GM12878 (cell line): ENCODE measurements around the gene ERV3-1. TPM values are rescaled to one million over a fixed set of nuclear protein-coding genes. Genes with fewer than 3 reads are reported as not detected.

Experiments
- ASH2L ChIP-seq: fragments of 300-600, 200-600 bp; sonication (generic); IDR thresholded peaks from 2 replicates; pipeline ENCODE4 v1.6.1; 2017; ENCODE audit warnings: low read depth, mild to moderate bottlenecking, borderline replicate concordance
- BRCA1 ChIP-seq: IDR thresholded peaks from 2 replicates; pipeline ENCODE4 v1.6.1; 2011; ENCODE audit warnings: low read depth, low read length, improper control_type of control experiment
- CHD4 ChIP-seq: fragments of 200-600 bp; sonication (generic); IDR thresholded peaks from 2 replicates; pipeline ENCODE4 v1.6.1; 2016; ENCODE audit warnings: mild to moderate bottlenecking
- EGR1 ChIP-seq, 2 experiments: IDR thresholded peaks; 1 replicate in 1 of 2; 2 replicates in 1 of 2; pipeline ENCODE4 v1.6.1; 2011 to 2012; ENCODE audit warnings: low read depth in 2 of 2, low read length in 2 of 2, borderline replicate concordance in 1 of 2, mild to moderate bottlenecking in 1 of 2, moderate library complexity in 1 of 2
- EZH2 ChIP-seq: IDR thresholded peaks from 2 replicates; pipeline ENCODE4 v1.6.1; 2012; ENCODE audit warnings: low read depth, mild to moderate bottlenecking, control low read depth, inconsistent platforms, low read length, borderline replicate concordance; ENCODE audit not compliant: control insufficient read depth
- LARP7 ChIP-seq: fragments of 450-650 bp; IDR thresholded peaks from 2 replicates; pipeline ENCODE4 v1.6.1; 2017; ENCODE audit warnings: mild to moderate bottlenecking
- NRF1 ChIP-seq: conservative IDR thresholded peaks from 2 replicates; pipeline ENCODE4 v1.6.1; 2011; ENCODE audit warnings: mild to moderate bottlenecking, low read depth, low read length, improper control_type of control experiment
- PML ChIP-seq: IDR thresholded peaks from 2 replicates; pipeline ENCODE4 v1.6.1; 2012; ENCODE audit warnings: low read length, inconsistent platforms
- POLR2A ChIP-seq: IDR thresholded peaks from 2 replicates; pipeline ENCODE4 v1.6.1; 2011; ENCODE audit warnings: low read depth, mild to moderate bottlenecking, low read length
- SIX5 ChIP-seq: IDR thresholded peaks from 2 replicates; pipeline ENCODE4 v1.6.1; 2011; ENCODE audit warnings: mild to moderate bottlenecking, low read depth, low read length, moderate library complexity; ENCODE audit not compliant: severe bottlenecking
- SP1 ChIP-seq: IDR thresholded peaks from one replicate; pipeline ENCODE4 v1.6.1; 2011; ENCODE audit warnings: low read depth, low read length
- STAT3 ChIP-seq: IDR thresholded peaks from 2 replicates; pipeline ENCODE4 v1.6.1; 2011; ENCODE audit warnings: low read depth, low read length, improper control_type of control experiment
- SUPT20H ChIP-seq: IDR thresholded peaks from 2 replicates; pipeline ENCODE4 v1.6.1; 2011; ENCODE audit warnings: low read depth, mild to moderate bottlenecking, low read length, moderate library complexity, borderline replicate concordance; ENCODE audit not compliant: control insufficient read depth
- SUZ12 ChIP-seq: fragments of 200-600 bp; sonication (generic); IDR thresholded peaks from one replicate; pipeline ENCODE4 v1.6.1; 2018; ENCODE audit warnings: antibody characterized with exemption, mild to moderate bottlenecking; ENCODE audit not compliant: unreplicated experiment
- TAF1 ChIP-seq: IDR thresholded peaks from 2 replicates; pipeline ENCODE4 v1.6.1; 2011; ENCODE audit warnings: mild to moderate bottlenecking, low read depth, low read length, borderline replicate concordance
- WRNIP1 ChIP-seq: IDR thresholded peaks from 2 replicates; pipeline ENCODE4 v1.6.1; 2011; ENCODE audit warnings: low read depth, low read length, improper control_type of control experiment, borderline replicate concordance
- polyA plus RNA-seq, 11 experiments: library from polyadenylated mRNA; depleted of rRNA in 4 of 11; unstranded in 6 of 11; stranded (reverse) in 5 of 11; fragments of >200 nt; fragmentation: Nextera tagmentation in 4 of 11; fragmentation: Illumina TruSeq in 1 of 11; extraction: Ambion mirVana in 4 of 11; extraction: Trizol in 1 of 11; gene quantifications; 1 replicate in 1 of 11; 2 replicates in 10 of 11; pipeline versions ENCODE4 v1.2.1 to v1.2.3, GENCODE V29; 2011 to 2016; ENCODE audit warnings: inconsistent platforms in 2 of 11, missing spikeins in 2 of 11, low read depth in 1 of 11
- total RNA-seq, 4 experiments: library from RNA; depleted of rRNA in 3 of 4; stranded (reverse); fragments of >200 nt in 3 of 4; fragmentation: Illumina TruSeq in 1 of 4; extraction: Trizol in 1 of 4; gene quantifications; 2 replicates each; pipeline versions ENCODE4 v1.2.1 to v1.2.3, GENCODE V29; 2013 to 2021
- TF ChIP-seq, protein P1 (sequence below): fragments of 450-650 bp; IDR thresholded peaks from 2 replicates; pipeline ENCODE4 v1.6.1; 2018; ENCODE audit warnings: mild to moderate bottlenecking, low read depth, moderate library complexity; ENCODE audit not compliant: partially characterized antibody
- TF ChIP-seq, protein P2 (sequence below), 3 experiments: IDR thresholded peaks in 2 of 3; conservative IDR thresholded peaks in 1 of 3; 2 replicates each; pipeline ENCODE4 v1.5.1; 2011; ENCODE audit warnings: low read depth in 3 of 3, low read length in 3 of 3, mild to moderate bottlenecking in 3 of 3, control low read depth in 2 of 3, moderate library complexity in 2 of 3, inconsistent platforms in 1 of 3, mixed read lengths in 1 of 3; ENCODE audit not compliant: control insufficient read depth in 2 of 3, insufficient read depth in 1 of 3; ENCODE audit errors: extremely low read depth in 1 of 3
- TF ChIP-seq, protein P3 (sequence below): fragments of 450-650 bp; IDR thresholded peaks from 2 replicates; pipeline ENCODE4 v1.6.1; 2017; ENCODE audit warnings: antibody characterized with exemption, mild to moderate bottlenecking, moderate library complexity
- TF ChIP-seq, protein P4 (sequence below): fragments of 450-650 bp; IDR thresholded peaks from 2 replicates; pipeline ENCODE4 v1.6.1; 2017; ENCODE audit warnings: low read depth, mild to moderate bottlenecking, moderate library complexity

Gene ERV3-1
- total and polyA plus RNA-seq, 10 of the 15 experiments (the other 5 are each of a cell fraction or from before 2014, with no cell fraction given) = 9.4 to 23.4 (median 15.1) TPM

DNA sequence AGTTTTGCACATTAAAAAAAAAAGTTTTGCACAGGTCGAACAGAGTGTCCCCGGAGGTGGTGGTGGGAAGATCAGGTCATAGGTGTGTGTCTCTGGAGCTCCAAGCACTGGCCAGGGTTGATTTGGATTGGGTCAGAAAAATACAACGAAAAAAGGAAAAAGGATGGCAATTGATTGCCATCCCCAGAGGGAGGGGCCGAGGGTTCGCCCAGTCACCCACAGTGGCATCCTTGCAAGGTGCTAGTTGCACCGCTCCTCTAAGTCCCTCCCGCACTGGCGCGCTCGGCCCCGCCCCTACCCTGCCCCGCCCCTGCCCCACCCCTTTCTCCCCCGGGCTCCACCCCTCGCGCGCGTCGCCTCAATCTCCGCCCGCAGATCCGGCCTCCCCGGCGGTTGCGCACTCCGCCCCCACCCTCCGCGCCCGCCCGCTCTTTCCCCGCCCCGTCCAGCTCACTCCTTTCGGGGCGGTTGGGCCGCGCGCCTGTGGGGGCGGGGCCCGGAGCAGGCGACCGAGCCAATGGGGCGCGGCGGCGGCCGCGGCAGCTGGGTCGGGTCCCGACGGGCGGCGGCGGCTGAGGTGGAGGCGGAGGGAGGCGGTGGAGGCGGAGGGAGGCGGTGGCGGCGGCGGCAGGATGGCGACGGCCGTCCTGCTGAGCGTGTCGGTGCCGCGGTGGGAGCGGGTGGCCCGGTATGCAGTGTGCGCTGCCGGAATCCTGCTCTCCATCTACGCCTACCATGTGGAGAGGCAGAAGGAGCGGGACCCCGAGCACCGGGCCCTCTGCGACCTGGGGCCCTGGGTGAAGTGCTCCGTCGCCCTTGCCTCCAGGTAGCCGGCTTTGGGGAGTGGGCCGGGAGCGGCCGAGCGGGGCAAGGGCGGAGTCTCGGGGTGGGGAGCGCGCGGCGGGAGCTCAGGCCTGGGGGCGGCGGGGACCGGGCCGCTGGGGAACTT, 31.5 kb upstream of the ERV3-1 start (continued):
- TF ChIP-seq, protein P1, sequence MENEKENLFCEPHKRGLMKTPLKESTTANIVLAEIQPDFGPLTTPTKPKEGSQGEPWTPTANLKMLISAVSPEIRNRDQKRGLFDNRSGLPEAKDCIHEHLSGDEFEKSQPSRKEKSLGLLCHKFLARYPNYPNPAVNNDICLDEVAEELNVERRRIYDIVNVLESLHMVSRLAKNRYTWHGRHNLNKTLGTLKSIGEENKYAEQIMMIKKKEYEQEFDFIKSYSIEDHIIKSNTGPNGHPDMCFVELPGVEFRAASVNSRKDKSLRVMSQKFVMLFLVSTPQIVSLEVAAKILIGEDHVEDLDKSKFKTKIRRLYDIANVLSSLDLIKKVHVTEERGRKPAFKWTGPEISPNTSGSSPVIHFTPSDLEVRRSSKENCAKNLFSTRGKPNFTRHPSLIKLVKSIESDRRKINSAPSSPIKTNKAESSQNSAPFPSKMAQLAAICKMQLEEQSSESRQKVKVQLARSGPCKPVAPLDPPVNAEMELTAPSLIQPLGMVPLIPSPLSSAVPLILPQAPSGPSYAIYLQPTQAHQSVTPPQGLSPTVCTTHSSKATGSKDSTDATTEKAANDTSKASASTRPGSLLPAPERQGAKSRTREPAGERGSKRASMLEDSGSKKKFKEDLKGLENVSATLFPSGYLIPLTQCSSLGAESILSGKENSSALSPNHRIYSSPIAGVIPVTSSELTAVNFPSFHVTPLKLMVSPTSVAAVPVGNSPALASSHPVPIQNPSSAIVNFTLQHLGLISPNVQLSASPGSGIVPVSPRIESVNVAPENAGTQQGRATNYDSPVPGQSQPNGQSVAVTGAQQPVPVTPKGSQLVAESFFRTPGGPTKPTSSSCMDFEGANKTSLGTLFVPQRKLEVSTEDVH = no peak
- peak; percentile 84 for TF ChIP-seq POLR2A
- no peak for TF ChIP-seq NRF1
- TF ChIP-seq ASH2L = no peak
- TF ChIP-seq PML = no peak
- TF ChIP-seq, protein P2, sequence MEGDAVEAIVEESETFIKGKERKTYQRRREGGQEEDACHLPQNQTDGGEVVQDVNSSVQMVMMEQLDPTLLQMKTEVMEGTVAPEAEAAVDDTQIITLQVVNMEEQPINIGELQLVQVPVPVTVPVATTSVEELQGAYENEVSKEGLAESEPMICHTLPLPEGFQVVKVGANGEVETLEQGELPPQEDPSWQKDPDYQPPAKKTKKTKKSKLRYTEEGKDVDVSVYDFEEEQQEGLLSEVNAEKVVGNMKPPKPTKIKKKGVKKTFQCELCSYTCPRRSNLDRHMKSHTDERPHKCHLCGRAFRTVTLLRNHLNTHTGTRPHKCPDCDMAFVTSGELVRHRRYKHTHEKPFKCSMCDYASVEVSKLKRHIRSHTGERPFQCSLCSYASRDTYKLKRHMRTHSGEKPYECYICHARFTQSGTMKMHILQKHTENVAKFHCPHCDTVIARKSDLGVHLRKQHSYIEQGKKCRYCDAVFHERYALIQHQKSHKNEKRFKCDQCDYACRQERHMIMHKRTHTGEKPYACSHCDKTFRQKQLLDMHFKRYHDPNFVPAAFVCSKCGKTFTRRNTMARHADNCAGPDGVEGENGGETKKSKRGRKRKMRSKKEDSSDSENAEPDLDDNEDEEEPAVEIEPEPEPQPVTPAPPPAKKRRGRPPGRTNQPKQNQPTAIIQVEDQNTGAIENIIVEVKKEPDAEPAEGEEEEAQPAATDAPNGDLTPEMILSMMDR (IDR thresholded peaks at IDR 0.05 in 2 of 3, conservative IDR thresholded peaks at IDR 0.05 in 1 of 3; ENCODE audit: control insufficient read depth in 2 of 3, extremely low read depth in 1 of 3, insufficient read depth in 1 of 3, low read depth in 3 of 3, low read length in 3 of 3) = peak in 1 of 3 experiments; percentile 30; a peak in 1 of 6 replicates
- TF ChIP-seq SIX5 = no peak
- no peak for TF ChIP-seq EZH2
- peak in 1 of 2 experiments; percentile 38; a peak in 1 of 3 replicates for TF ChIP-seq EGR1 (IDR thresholded peaks at IDR 0.05; ENCODE audit: borderline replicate concordance in 1 of 2, low read depth in 2 of 2, low read length in 2 of 2)
- TF ChIP-seq BRCA1 = no peak
- TF ChIP-seq LARP7 = no peak
- TF ChIP-seq STAT3 = no peak
- TF ChIP-seq, protein P3, sequence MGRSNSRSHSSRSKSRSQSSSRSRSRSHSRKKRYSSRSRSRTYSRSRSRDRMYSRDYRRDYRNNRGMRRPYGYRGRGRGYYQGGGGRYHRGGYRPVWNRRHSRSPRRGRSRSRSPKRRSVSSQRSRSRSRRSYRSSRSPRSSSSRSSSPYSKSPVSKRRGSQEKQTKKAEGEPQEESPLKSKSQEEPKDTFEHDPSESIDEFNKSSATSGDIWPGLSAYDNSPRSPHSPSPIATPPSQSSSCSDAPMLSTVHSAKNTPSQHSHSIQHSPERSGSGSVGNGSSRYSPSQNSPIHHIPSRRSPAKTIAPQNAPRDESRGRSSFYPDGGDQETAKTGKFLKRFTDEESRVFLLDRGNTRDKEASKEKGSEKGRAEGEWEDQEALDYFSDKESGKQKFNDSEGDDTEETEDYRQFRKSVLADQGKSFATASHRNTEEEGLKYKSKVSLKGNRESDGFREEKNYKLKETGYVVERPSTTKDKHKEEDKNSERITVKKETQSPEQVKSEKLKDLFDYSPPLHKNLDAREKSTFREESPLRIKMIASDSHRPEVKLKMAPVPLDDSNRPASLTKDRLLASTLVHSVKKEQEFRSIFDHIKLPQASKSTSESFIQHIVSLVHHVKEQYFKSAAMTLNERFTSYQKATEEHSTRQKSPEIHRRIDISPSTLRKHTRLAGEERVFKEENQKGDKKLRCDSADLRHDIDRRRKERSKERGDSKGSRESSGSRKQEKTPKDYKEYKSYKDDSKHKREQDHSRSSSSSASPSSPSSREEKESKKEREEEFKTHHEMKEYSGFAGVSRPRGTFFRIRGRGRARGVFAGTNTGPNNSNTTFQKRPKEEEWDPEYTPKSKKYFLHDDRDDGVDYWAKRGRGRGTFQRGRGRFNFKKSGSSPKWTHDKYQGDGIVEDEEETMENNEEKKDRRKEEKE = no peak
- TF ChIP-seq WRNIP1 = no peak
- no peak for TF ChIP-seq SUZ12
- TF ChIP-seq, protein P4, sequence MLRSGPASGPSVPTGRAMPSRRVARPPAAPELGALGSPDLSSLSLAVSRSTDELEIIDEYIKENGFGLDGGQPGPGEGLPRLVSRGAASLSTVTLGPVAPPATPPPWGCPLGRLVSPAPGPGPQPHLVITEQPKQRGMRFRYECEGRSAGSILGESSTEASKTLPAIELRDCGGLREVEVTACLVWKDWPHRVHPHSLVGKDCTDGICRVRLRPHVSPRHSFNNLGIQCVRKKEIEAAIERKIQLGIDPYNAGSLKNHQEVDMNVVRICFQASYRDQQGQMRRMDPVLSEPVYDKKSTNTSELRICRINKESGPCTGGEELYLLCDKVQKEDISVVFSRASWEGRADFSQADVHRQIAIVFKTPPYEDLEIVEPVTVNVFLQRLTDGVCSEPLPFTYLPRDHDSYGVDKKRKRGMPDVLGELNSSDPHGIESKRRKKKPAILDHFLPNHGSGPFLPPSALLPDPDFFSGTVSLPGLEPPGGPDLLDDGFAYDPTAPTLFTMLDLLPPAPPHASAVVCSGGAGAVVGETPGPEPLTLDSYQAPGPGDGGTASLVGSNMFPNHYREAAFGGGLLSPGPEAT = no peak
- TF ChIP-seq TAF1 = peak; percentile 58; the same call in 1 of the 2 replicates
- TF ChIP-seq CHD4 = no peak
- no peak for TF ChIP-seq SP1
- TF ChIP-seq SUPT20H = no peak
